Frontal cortex (tissue), 4 donors: ENCODE measurements around the gene RNF220. TPM values are rescaled to one million over a fixed set of nuclear protein-coding genes. Genes with fewer than 3 reads are reported as not detected.
"Not testable (repeated sequence)": the region's sequence is repeated elsewhere in the genome, so short reads cannot be mapped to it uniquely, and the experiment has no call there.

Experiments
- DNase-seq, 2 donors: peaks; one replicate each; pipeline ENCODE4 v3.0.0; 2012; ENCODE audit warnings: low spot score in 2 of 2
- FAIRE-seq: peaks from 2 replicates; lab custom pipeline; 2012; peaks lifted over from hg19 to GRCh38; lab: Jason Lieb, UNC
- total RNA-seq: library from RNA; depleted of rRNA; stranded (reverse); fragments of >200 nt; gene quantifications from one replicate; pipeline ENCODE4 v1.2.3, GENCODE V29; 2014
- donor health status: control.
- donor health status: control.
- donor health status: control.

Gene RNF220
- total RNA-seq, 1 donor from 2014 or later: 48.1 TPM

GRCh38 chr1:44681905-44682882 lies 277.1 kb downstream of the RNF220 start:
- DNase-seq (no peak), FAIRE-seq (no peak)

GRCh38 chr1:44682883-44683265 lies 277.8 kb downstream of the RNF220 start:
- DNase-seq: no peak
- no peak for FAIRE-seq

GRCh38 chr1:44684525-44684924 lies 279.5 kb downstream of the RNF220 start:
- no peak for DNase-seq
- no peak for FAIRE-seq

GRCh38 chr1:44685218-44685617 lies 280.2 kb downstream of the RNF220 start:
- no peak for DNase-seq
- FAIRE-seq: no peak

GRCh38 chr1:44685881-44686280 lies 280.8 kb downstream of the RNF220 start:
- DNase-seq (no peak), FAIRE-seq (no peak)

GRCh38 chr1:44688760-44689446 lies 283.8 kb downstream of the RNF220 start:
- DNase-seq (no peak), FAIRE-seq (no peak)

- FAIRE-seq (no peak), DNase-seq (no peak)
Measured at GRCh38 chr1:44689447-44689765, 284.4 kb downstream of the RNF220 start.

GRCh38 chr1:44693159-44693558 lies 288.1 kb downstream of the RNF220 start:
- no peak for DNase-seq
- FAIRE-seq: no peak

- no peak for FAIRE-seq
- DNase-seq: no peak
Measured at GRCh38 chr1:44693900-44694299, 288.8 kb downstream of the RNF220 start.

- FAIRE-seq (no peak), DNase-seq (no peak)
Measured at GRCh38 chr1:44694863-44695478, 289.9 kb downstream of the RNF220 start.

- FAIRE-seq: no peak
- DNase-seq: no peak
Measured at GRCh38 chr1:44695671-44696070, 290.6 kb downstream of the RNF220 start.

- FAIRE-seq (no peak), DNase-seq (no peak)
Measured at GRCh38 chr1:44696101-44696500, 291.0 kb downstream of the RNF220 start.

GRCh38 chr1:44696789-44697345 lies 291.8 kb downstream of the RNF220 start:
- DNase-seq: no peak
- no peak for FAIRE-seq

GRCh38 chr1:44698138-44698537 lies 293.1 kb downstream of the RNF220 start:
- DNase-seq (no peak), FAIRE-seq (no peak)

GRCh38 chr1:44699375-44699774 lies 294.3 kb downstream of the RNF220 start:
- not testable (repeated sequence) for FAIRE-seq, DNase-seq

GRCh38 chr1:44700573-44700972 lies 295.5 kb downstream of the RNF220 start:
- no peak for FAIRE-seq
- no peak for DNase-seq

GRCh38 chr1:44701141-44701573 lies 296.1 kb downstream of the RNF220 start:
- DNase-seq (no peak), FAIRE-seq (no peak)
